Measurements from ENCODE around the gene SELENOO. TPM values are rescaled to one million over a fixed set of nuclear protein-coding genes. Genes with fewer than 3 reads are reported as not detected.
A peak's percentile ranks its signal among the peaks of the same experiment; 100 is the strongest.

Gene SELENOO
- total RNA-seq, 1 experiment from 2014 or later = 29.6 TPM

GRCh38 chr22:50250555-50251476, 50.0 kb downstream of the SELENOO start, which contains the start of gene HDAC10:
Gene HDAC10, minus strand, starts transcription at chr22:50251265. Its CDS starts 233 bp downstream, at chr22:50251032.
- intact Hi-C loops (cut with micrococcal nuclease) = loop anchor here (5.0 kb wide), 1 partner anchor 246 kb away; no protein-coding TSS in a partner anchor
- Histone ChIP-seq H3K27me3 (ENCODE audit: insufficient read depth, low read length) (no peaks in the 10 kb centered on the region), H2AFZ (ENCODE audit: low read depth, low read length, poor library complexity, severe bottlenecking) (no peak within 1 kb of the TSS), H3K4me2 (ENCODE audit: low read length) (peak within 1 kb of the TSS; percentile 98), H4K20me1 (ENCODE audit: insufficient read depth) (no peaks in the 10 kb centered on the region), H3K9ac (ENCODE audit: low read length) (peak within 1 kb of the TSS; percentile 96), H3K36me3 (ENCODE audit: control insufficient read depth in 1 of 2, insufficient read depth in 2 of 2, low read length in 2 of 2) (peaks cover 0 to 16% of the 10 kb centered on the region in 2 experiments; a peak in 2 of 4 replicates), H3K27ac (ENCODE audit: low read depth, low read length) (peak within 1 kb of the TSS; percentile 99), H3K79me2 (ENCODE audit: insufficient read depth, low read length) (peaks cover 40% of the 10 kb centered on the region), H3K4me1 (ENCODE audit: control insufficient read depth in 1 of 2, insufficient read depth in 2 of 2, low read length in 2 of 2) (peaks cover 17 to 59% of the 10 kb centered on the region in 2 experiments; a peak in 3 of 4 replicates), H3K9me3 (ENCODE audit: control insufficient read depth in 1 of 2, insufficient read depth in 1 of 2, low read depth in 1 of 2, low read length in 2 of 2) (no peaks in the 10 kb centered on the region), H3K4me3 (replicated peaks in 1 of 2; ENCODE audit: low read depth in 1 of 2, low read length in 2 of 2) (peak within 1 kb of the TSS; percentile 70 to 93), H3K9me2 (ENCODE audit: insufficient read depth) (no peaks in the 10 kb centered on the region)
- TF ChIP-seq REST (IDR thresholded peaks at IDR 0.05; ENCODE audit: low read depth) = no peak
- TF ChIP-seq ZFX (IDR thresholded peaks at IDR 0.05) = peak; percentile 76; the same call in 1 of the 2 replicates
- no peak for TF ChIP-seq CBX3 (IDR thresholded peaks at IDR 0.05; ENCODE audit: low read depth)
- no peak for TF ChIP-seq SRF (IDR thresholded peaks at IDR 0.05; ENCODE audit: low read depth)
- TF ChIP-seq SIN3A (IDR thresholded peaks at IDR 0.05; ENCODE audit: low read depth) = peak; percentile 77; the same call in 1 of the 2 replicates
- TF ChIP-seq, protein P1, sequence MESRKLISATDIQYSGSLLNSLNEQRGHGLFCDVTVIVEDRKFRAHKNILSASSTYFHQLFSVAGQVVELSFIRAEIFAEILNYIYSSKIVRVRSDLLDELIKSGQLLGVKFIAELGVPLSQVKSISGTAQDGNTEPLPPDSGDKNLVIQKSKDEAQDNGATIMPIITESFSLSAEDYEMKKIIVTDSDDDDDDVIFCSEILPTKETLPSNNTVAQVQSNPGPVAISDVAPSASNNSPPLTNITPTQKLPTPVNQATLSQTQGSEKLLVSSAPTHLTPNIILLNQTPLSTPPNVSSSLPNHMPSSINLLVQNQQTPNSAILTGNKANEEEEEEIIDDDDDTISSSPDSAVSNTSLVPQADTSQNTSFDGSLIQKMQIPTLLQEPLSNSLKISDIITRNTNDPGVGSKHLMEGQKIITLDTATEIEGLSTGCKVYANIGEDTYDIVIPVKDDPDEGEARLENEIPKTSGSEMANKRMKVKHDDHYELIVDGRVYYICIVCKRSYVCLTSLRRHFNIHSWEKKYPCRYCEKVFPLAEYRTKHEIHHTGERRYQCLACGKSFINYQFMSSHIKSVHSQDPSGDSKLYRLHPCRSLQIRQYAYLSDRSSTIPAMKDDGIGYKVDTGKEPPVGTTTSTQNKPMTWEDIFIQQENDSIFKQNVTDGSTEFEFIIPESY (IDR thresholded peaks at IDR 0.05; ENCODE audit: extremely low read depth, insufficient replicate concordance, low read length) = peak; percentile 86
- TF ChIP-seq POLR2AphosphoS5 (IDR thresholded peaks at IDR 0.05; ENCODE audit: low read depth, low read length) = peak; percentile 69
- ChIA-PET CTCF (interaction anchor here (0.9 to 3.0 kb wide), 9 partner anchors 12 to 370 kb away, joined by 3 to 17 read pairs (median 4); partner anchors contain the start of genes LMF2, NCAPH2 and SCO2), POLR2A (interaction anchor here (0.6 to 1.7 kb wide), 5 partner anchors 10 to 90 kb away, joined by 3 to 7 read pairs (median 4); no protein-coding TSS in a partner anchor), RAD21 (ENCODE audit: low non-redundant PET in 1 of 2, low total read pairs in 2 of 2, uncharacterized antibody in 2 of 2, unreplicated experiment in 2 of 2) (interaction anchor here (0.6 to 0.7 kb wide), 3 partner anchors 9 to 75 kb away, joined by 3 read pairs; no protein-coding TSS in a partner anchor)
- ATAC-seq (peak; percentile 76), DNase-seq (ENCODE audit: low read depth, low spot score) (no peak)
- BruUV-seq (replicated peaks) = TSS peak; percentile 22

Data from HCT116 (cell line).